SU-DHL-6 (cell line): Measurements from ENCODE around the gene GULP1.
"Not testable (repeated sequence)": the region's sequence is repeated elsewhere in the genome, so short reads cannot be mapped to it uniquely, and the experiment has no call there.

Experiments used
- H2AFZ ChIP-seq: fragments of 200-600 bp; sonication (generic); 2 replicates; pipeline ENCODE4 v1.6.1; 2014; ENCODE audit warnings: low read depth, mild to moderate bottlenecking, moderate library complexity, mixed read lengths, antibody characterized with exemption, low read length; ENCODE audit not compliant: severe bottlenecking
- H3F3A ChIP-seq: fragments of 200-600 bp; shearing (Covaris generic); 2 replicates; pipeline ENCODE4 v1.6.0; 2016; ENCODE audit warnings: antibody characterized with exemption, mild to moderate bottlenecking; ENCODE audit not compliant: insufficient read depth
- H3K27ac ChIP-seq: fragments of 200-600 bp; sonication (generic); 2 replicates; pipeline ENCODE4 v1.5.1; 2016; ENCODE audit warnings: low read depth, mild to moderate bottlenecking, low read length, moderate library complexity, mixed read lengths
- H3K27me3 ChIP-seq: fragments of 200-600 bp; sonication (generic), shearing (Covaris generic); 2 replicates; pipeline ENCODE4 v1.6.0; 2014; ENCODE audit warnings: mild to moderate bottlenecking, low read length
- H3K36me3 ChIP-seq: fragments of 200-600 bp; sonication (generic); 2 replicates; pipeline ENCODE4 v1.6.1; 2014; ENCODE audit warnings: mild to moderate bottlenecking, low read length, mixed read lengths
- H3K4me2 ChIP-seq: fragments of 300-600, 200-600 bp; shearing (Covaris generic), sonication (generic); 2 replicates; pipeline ENCODE4 v1.6.0; 2014; ENCODE audit warnings: low read length, low read depth, mild to moderate bottlenecking; ENCODE audit not compliant: poor library complexity, severe bottlenecking
- H3K4me3 ChIP-seq: fragments of 200-600 bp; sonication (generic); 2 replicates; pipeline ENCODE4 v1.5.1; 2014; ENCODE audit warnings: antibody characterized with exemption, low read length, mild to moderate bottlenecking, mixed read lengths; ENCODE audit not compliant: insufficient read depth, poor library complexity, severe bottlenecking
- H3K79me2 ChIP-seq: fragments of 200-600 bp; sonication (generic); 2 replicates; pipeline ENCODE4 v1.6.1; 2014; ENCODE audit warnings: mild to moderate bottlenecking, low read length, moderate library complexity; ENCODE audit not compliant: insufficient read depth
- H3K9ac ChIP-seq: fragments of 200-600 bp; sonication (generic); 2 replicates; pipeline ENCODE4 v1.7.0; 2014; ENCODE audit warnings: mild to moderate bottlenecking, low read length
- H3K9me2 ChIP-seq: fragments of 200-600 bp; sonication (generic); replicated peaks from 2 replicates; pipeline ENCODE4 v1.6.1; 2014; ENCODE audit warnings: low read length; ENCODE audit not compliant: insufficient read depth
- H3K9me3 ChIP-seq: fragments of 200-600 bp; sonication (generic); 2 replicates; pipeline ENCODE4 v1.6.1; 2014; ENCODE audit warnings: low read length, mixed read lengths; ENCODE audit not compliant: insufficient read depth
- H4K20me1 ChIP-seq: fragments of 200-600 bp; sonication (generic); 2 replicates; pipeline ENCODE4 v1.6.1; 2014; ENCODE audit warnings: low read depth, mild to moderate bottlenecking, antibody characterized with exemption, low read length, moderate library complexity, mixed read lengths
- CTCF ChIP-seq: fragments of 200-600 bp; sonication (generic); IDR thresholded peaks from one replicate; pipeline ENCODE4 v1.5.1; 2017; ENCODE audit warnings: antibody characterized with exemption, mild to moderate bottlenecking, low read length, moderate library complexity; ENCODE audit not compliant: insufficient read depth, poor library complexity, severe bottlenecking
- EZH2phosphoT487 ChIP-seq: fragments of 200-600 bp; sonication (generic), shearing (Covaris generic); conservative IDR thresholded peaks from 2 replicates; pipeline ENCODE4 v1.6.1; 2018; ENCODE audit warnings: mild to moderate bottlenecking, antibody characterized with exemption, low read length, moderate library complexity, mixed read lengths

Gene GULP1

GRCh38 chr2:188604579-188604978 lies 312.9 kb downstream of the GULP1 start:
- no peaks in the 10 kb centered on the region for H3K27me3 ChIP-seq
- H3K36me3 ChIP-seq: no peaks in the 10 kb centered on the region
- H3K4me2 ChIP-seq: no peak overlapping the region
- no peaks in the 10 kb centered on the region for H3K9me2 ChIP-seq
- no peaks in the 10 kb centered on the region for H3K9me3 ChIP-seq
- no peak overlapping the region for H3K9ac ChIP-seq
- H3F3A ChIP-seq: no peaks in the 10 kb centered on the region
- H3K4me3 ChIP-seq: no peak overlapping the region
- H3K27ac ChIP-seq: no peak overlapping the region
- no peaks in the 10 kb centered on the region for H4K20me1 ChIP-seq
- H3K79me2 ChIP-seq: no peaks in the 10 kb centered on the region
- TF ChIP-seq CTCF (no peak), EZH2phosphoT487 (no peak)
- no peak overlapping the region for H2AFZ ChIP-seq

- not testable (repeated sequence) for H2AFZ ChIP-seq, H3K9me2 ChIP-seq, H3K27me3 ChIP-seq, H3K36me3 ChIP-seq, H4K20me1 ChIP-seq, H3K4me2 ChIP-seq, H3K79me2 ChIP-seq, H3K4me3 ChIP-seq, H3K27ac ChIP-seq, H3F3A ChIP-seq, H3K9me3 ChIP-seq, H3K9ac ChIP-seq
These were observed 314.2 kb downstream of the GULP1 start for GRCh38 chr2:188605609-188606584.

- H2AFZ ChIP-seq, H3K4me2 ChIP-seq, H3K9me3 ChIP-seq, H3K4me3 ChIP-seq, H4K20me1 ChIP-seq, H3F3A ChIP-seq, H3K9ac ChIP-seq, H3K36me3 ChIP-seq, H3K79me2 ChIP-seq, H3K27ac ChIP-seq, H3K27me3 ChIP-seq, H3K9me2 ChIP-seq: not testable (repeated sequence)
These were observed 314.9 kb downstream of the GULP1 start for GRCh38 chr2:188606596-188606995.

- Histone ChIP-seq H3K9ac (no peak overlapping the region), H2AFZ (no peak overlapping the region), H3F3A (no peaks in the 10 kb centered on the region), H3K4me3 (no peak overlapping the region), H3K27ac (no peak overlapping the region), H3K36me3 (no peaks in the 10 kb centered on the region), H3K79me2 (no peaks in the 10 kb centered on the region), H3K9me3 (no peaks in the 10 kb centered on the region), H3K9me2 (no peaks in the 10 kb centered on the region), H3K4me2 (no peak overlapping the region), H3K27me3 (no peaks in the 10 kb centered on the region), H4K20me1 (no peaks in the 10 kb centered on the region)
- TF ChIP-seq EZH2phosphoT487 (no peak), CTCF (no peak)
These were observed 315.8 kb downstream of the GULP1 start for GRCh38 chr2:188607501-188607900.
